Endothelial cell of umbilical vein (primary cell): ENCODE results near the gene LRP11. TPM values are rescaled to one million over a fixed set of nuclear protein-coding genes. Genes with fewer than 3 reads are reported as not detected.

Experiments used
- BruUV-seq: library from RNA; stranded (reverse); fragments of 400-500 nt; replicated peaks from 2 replicates; lab custom pipeline; 2021; lab: Mats Ljungman, UMichigan
- CTCF ChIA-PET: fragments of 300-600, 350-600 bp; sonication (Branson Sonifier 250); formaldehyde crosslinking; loops from one replicate; lab custom pipeline; 2021; ENCODE audit warnings: antibody characterized with exemption, inconsistent platforms; lab: Charles Lee
- POLR2A ChIA-PET: fragments of 300-600, 350-600 bp; sonication (Branson Sonifier 250); formaldehyde crosslinking; loops from one replicate; lab custom pipeline; 2021; ENCODE audit warnings: antibody characterized with exemption, inconsistent platforms; lab: Charles Lee
- DNase-seq: peaks from one replicate; pipeline ENCODE4 v3.0.0-alpha.2; 2011; ENCODE audit warnings: low read depth, low spot score
- FAIRE-seq: peaks from 2 replicates; lab custom pipeline; 2011; peaks lifted over from hg19 to GRCh38; lab: Jason Lieb, UNC
- H2AFZ ChIP-seq: 2 replicates; pipeline ENCODE4 v1.6.0; 2012; ENCODE audit warnings: low read depth, low read length, control low read depth, inconsistent platforms
- H3K27ac ChIP-seq: 2 replicates; pipeline ENCODE4 v1.5.1; 2011; ENCODE audit warnings: low read depth, mild to moderate bottlenecking, control low read depth, low read length, moderate library complexity; ENCODE audit not compliant: insufficient read depth
- H3K27me3 ChIP-seq, 2 experiments: 2 replicates each; pipeline versions ENCODE4 v1.6.0 to v1.6.1; 2011; ENCODE audit warnings: low read length in 2 of 2, mixed read lengths in 1 of 2; ENCODE audit not compliant: control insufficient read depth in 2 of 2, insufficient read depth in 2 of 2
- H3K36me3 ChIP-seq, 2 experiments: 2 replicates in 1 of 2; 3 replicates in 1 of 2; pipeline ENCODE4 v1.5.1; 2011; ENCODE audit warnings: low read length in 2 of 2, mild to moderate bottlenecking in 1 of 2, moderate library complexity in 1 of 2; ENCODE audit not compliant: control insufficient read depth in 2 of 2, insufficient read depth in 2 of 2; ENCODE audit errors: extremely low read depth in 1 of 2
- H3K4me1 ChIP-seq: 3 replicates; pipeline ENCODE4 v1.5.1; 2011; ENCODE audit warnings: mild to moderate bottlenecking, low read length; ENCODE audit not compliant: control insufficient read depth, insufficient read depth; ENCODE audit errors: extremely low read depth
- H3K4me2 ChIP-seq: 2 replicates; pipeline ENCODE4 v1.6.1; 2011; ENCODE audit warnings: low read length, control low read depth, mixed read lengths; ENCODE audit not compliant: insufficient read depth
- H3K4me3 ChIP-seq, 3 experiments: fragments of 200-600 bp in 1 of 3; sonication (generic), shearing (Covaris generic) in 1 of 3; replicated peaks in 1 of 3; 2 replicates each; pipeline ENCODE4 v1.5.1; 2011 to 2016; ENCODE audit warnings: control low read depth in 3 of 3, low read length in 3 of 3, mild to moderate bottlenecking in 2 of 3, inconsistent platforms in 1 of 3, low read depth in 1 of 3, moderate library complexity in 1 of 3; ENCODE audit not compliant: insufficient read depth in 1 of 3
- H3K79me2 ChIP-seq: 2 replicates; pipeline ENCODE4 v1.6.0; 2012; ENCODE audit warnings: low read length, inconsistent platforms; ENCODE audit not compliant: control insufficient read depth, insufficient read depth
- H3K9ac ChIP-seq: replicated peaks from 2 replicates; pipeline ENCODE3; 2011; ENCODE audit warnings: low read length, control low read depth; ENCODE audit not compliant: insufficient read depth; ENCODE audit errors: extremely low read depth
- H3K9me1 ChIP-seq: replicated peaks from 3 replicates; pipeline ENCODE4 v1.6.0; 2011; ENCODE audit warnings: mild to moderate bottlenecking, low read length; ENCODE audit not compliant: control insufficient read depth, insufficient read depth; ENCODE audit errors: extremely low read depth
- H3K9me3 ChIP-seq: replicated peaks from 2 replicates; pipeline ENCODE4 v1.5.1; 2012; ENCODE audit warnings: low read length, inconsistent platforms; ENCODE audit not compliant: control insufficient read depth, insufficient read depth
- H4K20me1 ChIP-seq: replicated peaks from 2 replicates; pipeline ENCODE3; 2011; ENCODE audit warnings: mild to moderate bottlenecking, low read length; ENCODE audit not compliant: control insufficient read depth, insufficient read depth; ENCODE audit errors: extremely low read depth
- EZH2 ChIP-seq: IDR thresholded peaks from 2 replicates; pipeline ENCODE4 v1.6.1; 2012; ENCODE audit warnings: borderline replicate concordance, low read depth, mild to moderate bottlenecking, moderate library complexity, low read length, inconsistent platforms; ENCODE audit not compliant: severe bottlenecking
- FOS ChIP-seq: IDR thresholded peaks from 2 replicates; pipeline ENCODE4 v1.6.1; 2011; ENCODE audit warnings: mild to moderate bottlenecking, low read length, moderate library complexity, borderline replicate concordance; ENCODE audit not compliant: insufficient read depth
- GATA2 ChIP-seq: IDR thresholded peaks from 2 replicates; pipeline ENCODE4 v1.7.0; 2011; ENCODE audit warnings: low read depth, mild to moderate bottlenecking, moderate library complexity, mixed read lengths, low read length; ENCODE audit not compliant: insufficient read length, insufficient read depth
- JUN ChIP-seq: IDR thresholded peaks from 2 replicates; pipeline ENCODE4 v1.6.1; 2011; ENCODE audit warnings: borderline replicate concordance, low read depth; ENCODE audit not compliant: insufficient read length, insufficient read depth
- MYC ChIP-seq: IDR thresholded peaks from one replicate; pipeline ENCODE4 v1.6.1; 2011; ENCODE audit warnings: mild to moderate bottlenecking, low read depth, low read length
- POLR2A ChIP-seq: IDR thresholded peaks from 2 replicates; pipeline ENCODE4 v1.6.1; 2012; ENCODE audit warnings: low read depth, mild to moderate bottlenecking, control low read depth, low read length
- POLR2AphosphoS5 ChIP-seq: IDR thresholded peaks from 2 replicates; pipeline ENCODE4 v1.6.1; 2012; ENCODE audit warnings: low read depth, mild to moderate bottlenecking, control low read depth, low read length, moderate library complexity; ENCODE audit not compliant: insufficient read depth
- dilution Hi-C: fragments of 300-500 bp; cut with MboI; formaldehyde crosslinking; loops from one replicate; pipeline ENCODE4 v1.15.0; 2019; ENCODE audit warnings: low sequenced_read_pairs; ENCODE audit not compliant: extremely low pct_ligation_motif_present
- intact Hi-C: fragments of 100-400 bp; cut with micrococcal nuclease; formaldehyde crosslinking; loops from one replicate; pipeline ENCODE4 v1.10.0; 2022
- polyA plus RNA-seq, 4 experiments: library from polyadenylated mRNA; depleted of rRNA in 3 of 4; stranded (reverse) in 3 of 4; unstranded in 1 of 4; fragments of >200 nt; gene quantifications; 2 replicates each; pipeline versions ENCODE4 v1.2.1 to v1.2.3, GENCODE V29; 2011 to 2012; ENCODE audit warnings: missing spikeins in 1 of 4
- total RNA-seq: library from RNA; stranded (reverse); gene quantifications from 2 replicates; pipeline ENCODE4 v1.2.3, GENCODE V29; 2021
- TF ChIP-seq, protein P1 (sequence below), 2 donors: IDR thresholded peaks; 1 replicate in 1 of 2; 2 replicates in 1 of 2; pipeline ENCODE4 v1.5.1; 2011; ENCODE audit warnings: low read length in 2 of 2, mild to moderate bottlenecking in 2 of 2, moderate library complexity in 2 of 2, control low read depth in 1 of 2, inconsistent platforms in 1 of 2, low read depth in 1 of 2; ENCODE audit not compliant: insufficient read depth in 1 of 2; ENCODE audit errors: extremely low read depth in 1 of 2
- TF ChIP-seq, protein P2 (sequence below): IDR thresholded peaks from 2 replicates; pipeline ENCODE4 v1.6.1; 2011; ENCODE audit not compliant: insufficient read depth, insufficient read length

LRP11 gene
- total and polyA plus RNA-seq, 2 donors (not counting 3 experiments of a cell fraction or from before 2014, with no cell fraction given): 23.1 to 59.1 TPM

DNA sequence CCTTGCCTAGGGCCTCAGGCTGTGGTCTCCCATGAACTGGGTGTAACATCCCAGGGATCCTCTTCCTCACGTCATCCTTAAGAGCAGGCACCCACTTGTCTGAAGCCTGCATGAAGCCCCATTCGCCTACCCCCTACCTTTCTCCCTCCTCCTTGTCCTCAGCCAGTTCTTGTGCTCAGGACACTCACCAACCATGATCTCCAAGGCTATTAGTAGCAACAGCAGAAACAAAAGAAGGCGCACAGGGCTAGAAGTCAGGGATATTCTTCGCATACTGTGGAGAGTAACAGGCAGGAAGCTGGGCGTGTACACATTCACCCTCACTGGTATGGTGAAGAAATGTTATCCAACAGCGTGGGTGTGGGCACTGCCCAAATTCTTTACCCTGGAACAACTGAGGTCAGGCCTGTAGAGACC is 26.5 kb upstream of the LRP11 start:
- FAIRE-seq: no peak
- no TSS peak for BruUV-seq
- Histone ChIP-seq H3K27ac (no peak overlapping the region), H3K9me1 (no peaks in the 10 kb centered on the region), H3K4me1 (peaks cover 4% of the 10 kb centered on the region), H3K4me3 (no peak overlapping the region), H4K20me1 (no peaks in the 10 kb centered on the region), H2AFZ (no peak overlapping the region), H3K27me3 (peaks cover 2 to 9% of the 10 kb centered on the region in 2 experiments), H3K4me2 (no peak overlapping the region), H3K36me3 (no peaks in the 10 kb centered on the region), H3K9me3 (no peaks in the 10 kb centered on the region), H3K9ac (no peak overlapping the region), H3K79me2 (no peaks in the 10 kb centered on the region)
- no peak for DNase-seq
- intact Hi-C loops: no loop called here
- TF ChIP-seq FOS (no peak), JUN (no peak), MYC (no peak), GATA2 (no peak), POLR2AphosphoS5 (no peak), POLR2A (no peak), EZH2 (no peak)
- TF ChIP-seq, protein P1, sequence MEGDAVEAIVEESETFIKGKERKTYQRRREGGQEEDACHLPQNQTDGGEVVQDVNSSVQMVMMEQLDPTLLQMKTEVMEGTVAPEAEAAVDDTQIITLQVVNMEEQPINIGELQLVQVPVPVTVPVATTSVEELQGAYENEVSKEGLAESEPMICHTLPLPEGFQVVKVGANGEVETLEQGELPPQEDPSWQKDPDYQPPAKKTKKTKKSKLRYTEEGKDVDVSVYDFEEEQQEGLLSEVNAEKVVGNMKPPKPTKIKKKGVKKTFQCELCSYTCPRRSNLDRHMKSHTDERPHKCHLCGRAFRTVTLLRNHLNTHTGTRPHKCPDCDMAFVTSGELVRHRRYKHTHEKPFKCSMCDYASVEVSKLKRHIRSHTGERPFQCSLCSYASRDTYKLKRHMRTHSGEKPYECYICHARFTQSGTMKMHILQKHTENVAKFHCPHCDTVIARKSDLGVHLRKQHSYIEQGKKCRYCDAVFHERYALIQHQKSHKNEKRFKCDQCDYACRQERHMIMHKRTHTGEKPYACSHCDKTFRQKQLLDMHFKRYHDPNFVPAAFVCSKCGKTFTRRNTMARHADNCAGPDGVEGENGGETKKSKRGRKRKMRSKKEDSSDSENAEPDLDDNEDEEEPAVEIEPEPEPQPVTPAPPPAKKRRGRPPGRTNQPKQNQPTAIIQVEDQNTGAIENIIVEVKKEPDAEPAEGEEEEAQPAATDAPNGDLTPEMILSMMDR (IDR thresholded peaks at IDR 0.05; ENCODE audit: extremely low read depth in 1 of 2, insufficient read depth in 1 of 2, low read depth in 1 of 2, low read length in 2 of 2): no peak
- TF ChIP-seq, protein P2, sequence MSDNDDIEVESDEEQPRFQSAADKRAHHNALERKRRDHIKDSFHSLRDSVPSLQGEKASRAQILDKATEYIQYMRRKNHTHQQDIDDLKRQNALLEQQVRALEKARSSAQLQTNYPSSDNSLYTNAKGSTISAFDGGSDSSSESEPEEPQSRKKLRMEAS: no peak
- dilution Hi-C loops: no loop called here
- CTCF ChIA-PET: interaction anchor here (1.3 kb wide), 1 partner anchor 11 kb away, joined by 3 read pairs; no protein-coding TSS in a partner anchor
- POLR2A ChIA-PET: no interaction called here
